HG02970 (cell line): ENCODE measurements around the gene OR5I1.
"Not testable (repeated sequence)": the region's sequence is repeated elsewhere in the genome, so short reads cannot be mapped to it uniquely, and the experiment has no call there.

Experiments
- ATAC-seq: cut with Tn5 transposase; IDR thresholded peaks from one replicate; pipeline ENCODE4 v1.9.1; 2021; ENCODE audit warnings: mild to moderate bottlenecking, moderate library complexity, moderate number of reproducible peaks; ENCODE audit not compliant: unreplicated experiment, low FRiP score

The OR5I1 gene

DNA sequence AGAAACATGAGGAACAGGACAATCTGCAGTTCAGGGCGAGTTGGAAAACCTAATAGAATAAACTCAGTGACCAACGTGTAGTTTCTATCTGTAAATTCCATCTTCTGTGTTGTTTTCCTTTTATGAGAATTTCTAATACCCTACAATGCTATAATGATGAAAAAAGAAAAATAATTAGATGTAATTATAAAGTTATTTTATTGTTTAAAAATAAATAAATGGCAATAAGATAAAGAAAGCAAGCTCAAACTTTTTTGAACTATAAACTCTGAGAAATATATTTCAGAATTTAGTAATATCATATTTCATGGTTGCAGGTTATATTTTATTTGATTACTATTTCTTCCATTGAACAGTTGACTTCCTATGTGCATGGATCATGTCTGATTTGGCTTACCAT lies at the start of gene OR5I1:
TSS of gene OR5I1 (minus strand) at position 101 of the 400 bp plus-strand sequence. CDS start at position 101, 0 bp downstream.
- no peak for ATAC-seq

DNA sequence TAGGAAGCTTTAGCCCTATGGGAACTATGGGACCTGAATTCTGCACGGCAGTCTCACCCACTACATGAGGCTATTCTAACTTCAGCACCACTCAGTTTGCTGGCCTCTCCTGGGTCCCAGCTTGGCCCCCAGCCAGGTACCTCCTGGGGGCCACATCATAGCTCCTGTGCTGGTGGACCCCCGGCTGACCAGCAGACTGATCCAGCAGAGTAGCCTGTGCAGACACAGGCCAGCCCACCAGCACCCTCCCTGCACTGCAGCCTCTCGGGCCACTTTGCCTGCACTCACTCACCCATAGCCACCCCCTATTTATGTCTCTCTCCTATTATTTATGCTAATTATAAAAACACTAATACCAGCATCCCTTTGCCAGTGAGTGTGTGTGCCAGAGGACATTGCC lies 34.7 kb upstream of the OR5I1 start:
- ATAC-seq = no peak

DNA sequence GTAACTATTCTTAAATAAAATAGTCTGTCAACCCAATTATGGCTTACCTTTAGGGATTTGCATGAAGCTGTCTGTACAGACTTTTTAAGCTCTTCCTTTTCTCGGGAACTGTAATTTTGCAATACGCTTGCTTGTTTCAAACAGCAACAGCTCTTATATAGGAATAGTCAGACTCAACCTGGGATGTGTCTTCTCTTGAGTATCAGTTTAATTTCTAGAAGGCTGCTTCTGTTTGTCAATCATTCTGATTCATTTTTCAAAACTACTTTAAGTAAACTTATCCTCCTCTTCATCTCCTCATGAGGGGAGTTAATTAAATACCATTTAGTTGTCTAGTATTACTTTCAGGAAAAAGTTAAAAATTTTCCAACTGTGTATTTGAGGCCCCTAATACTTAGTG lies 33.6 kb upstream of the OR5I1 start, which contains the start of gene OR10AG1:
TSS of gene OR10AG1 (minus strand) at position 101 of the 400 bp plus-strand sequence. CDS start at position 63, 38 bp downstream.
- ATAC-seq = no peak

- ATAC-seq = no peak
Measured at GRCh38 chr11:55967914-55968313, 31.7 kb upstream of the OR5I1 start.

- ATAC-seq = no peak
Measured at GRCh38 chr11:55966391-55966790, 30.2 kb upstream of the OR5I1 start.

- ATAC-seq = no peak
Measured at GRCh38 chr11:55956521-55956920, 20.3 kb upstream of the OR5I1 start.

- no peak for ATAC-seq
Measured at GRCh38 chr11:55949330-55949729, 13.1 kb upstream of the OR5I1 start.

- no peak for ATAC-seq
Measured at GRCh38 chr11:55942785-55943392, 6.7 kb upstream of the OR5I1 start.

DNA sequence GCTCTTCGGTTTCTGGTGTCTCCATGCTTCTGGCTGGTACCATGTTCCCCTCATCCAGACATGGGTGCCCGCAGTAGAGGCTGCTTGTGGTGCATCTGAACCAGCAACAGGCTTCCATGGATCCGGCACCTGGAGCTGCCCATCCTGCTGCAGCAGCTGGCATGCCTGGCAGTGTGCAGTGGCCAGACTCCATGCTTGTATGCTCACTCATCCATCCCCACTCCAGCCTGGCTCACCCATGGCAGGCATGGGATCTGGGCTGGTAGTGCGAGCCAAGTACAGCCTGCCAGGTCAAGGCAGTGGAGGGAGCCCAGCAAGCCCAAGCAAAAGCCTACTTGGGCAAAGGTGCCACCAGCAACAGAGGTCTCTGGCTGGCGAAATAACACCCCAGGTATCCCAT lies 15.7 kb downstream of the OR5I1 start:
- ATAC-seq = no peak

- no peak for ATAC-seq
Measured at GRCh38 chr11:55914482-55914881, 21.7 kb downstream of the OR5I1 start, which contains the start of gene OR5W2. OR5W2 (minus strand) TSS chr11:55914582; CDS start chr11:55914582, 0 bp downstream.

DNA sequence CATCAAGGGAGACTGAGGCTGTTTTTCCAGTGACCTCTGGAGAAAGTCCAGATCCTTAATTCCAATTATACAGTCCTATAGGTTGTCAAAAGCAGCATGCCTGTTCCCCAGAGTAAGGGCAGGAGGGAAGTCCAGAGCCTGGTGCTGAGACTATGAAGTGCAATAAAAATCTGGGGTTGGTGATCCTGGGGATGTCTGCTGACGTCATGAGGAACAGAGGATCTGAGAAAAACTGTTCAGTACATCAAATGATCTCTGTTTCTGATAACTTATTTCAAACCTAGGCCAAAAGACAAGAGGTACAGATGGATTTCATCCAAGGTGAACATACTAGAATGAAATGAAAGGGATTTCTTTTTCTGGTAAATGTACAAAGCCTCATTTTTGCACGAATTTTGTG lies 33.9 kb downstream of the OR5I1 start:
- ATAC-seq = no peak

DNA sequence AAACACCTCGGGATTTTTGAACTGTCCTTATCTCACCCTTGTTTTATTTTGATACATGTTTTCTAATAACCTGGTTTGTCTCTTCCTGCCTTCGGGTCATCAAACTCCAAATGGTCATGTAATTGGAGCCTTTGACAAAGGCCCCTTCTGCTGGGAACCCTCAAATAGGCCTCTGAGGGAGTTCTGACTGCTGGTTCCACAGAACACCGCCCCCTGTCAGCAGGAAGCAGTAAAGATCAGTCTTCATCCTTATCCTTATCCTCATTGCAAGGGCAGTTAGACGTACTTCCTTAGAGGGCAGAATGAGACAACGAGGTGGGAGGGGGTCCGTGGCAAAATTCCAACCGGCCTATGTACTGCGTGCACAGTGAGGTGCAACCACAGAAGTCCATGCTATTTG lies 41.0 kb downstream of the OR5I1 start:
- ATAC-seq = no peak

- not testable (repeated sequence) for ATAC-seq
Measured at GRCh38 chr11:55885481-55885880, 50.7 kb downstream of the OR5I1 start.
